GM21515 (cell line): ENCODE measurements around the gene PI4KA.
"Not testable (repeated sequence)": the region's sequence is repeated elsewhere in the genome, so short reads cannot be mapped to it uniquely, and the experiment has no call there.

Experiments
- ATAC-seq: cut with Tn5 transposase; IDR thresholded peaks from one replicate; pipeline ENCODE4 v1.9.1; 2021; ENCODE audit not compliant: unreplicated experiment

Gene PI4KA

GRCh38 chr22:20779014-20779817 is 79.4 kb downstream of the PI4KA start:
- ATAC-seq = no peak

DNA sequence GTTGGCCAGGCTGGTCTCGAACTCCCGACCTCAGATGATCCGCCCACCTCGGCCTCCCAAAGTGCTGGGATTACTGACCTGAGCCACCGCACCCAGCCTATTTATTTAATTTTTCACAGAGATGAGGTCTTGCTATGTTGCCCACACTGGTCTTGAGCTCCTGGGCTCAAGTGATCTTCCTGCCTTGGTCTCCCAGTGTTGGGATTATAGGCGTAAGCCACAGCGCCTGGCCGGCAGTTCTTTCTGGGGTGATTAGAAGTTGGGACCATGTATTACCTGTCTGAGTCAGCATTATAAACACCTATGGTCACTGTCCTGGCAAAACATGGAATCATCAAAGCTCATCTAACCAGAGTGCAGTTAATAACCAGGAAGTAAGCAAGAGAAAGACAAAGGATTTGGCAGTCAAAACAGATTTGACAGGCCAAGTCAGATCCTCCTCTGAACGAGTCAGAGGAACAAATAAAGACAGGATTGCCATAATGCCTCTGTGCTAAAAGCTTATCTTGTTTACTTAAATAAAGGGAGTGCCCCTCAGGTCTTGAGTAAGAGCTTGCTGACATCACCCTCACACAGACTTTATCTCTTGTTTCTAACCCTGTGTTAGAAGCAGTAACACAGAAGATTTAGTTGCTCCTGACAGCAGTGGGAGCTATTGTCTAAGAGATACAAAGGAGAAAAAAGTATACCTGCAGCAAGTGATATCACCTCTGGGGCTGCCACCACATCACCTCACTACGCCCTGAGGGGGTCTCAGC is 81.0 kb downstream of the PI4KA start:
- ATAC-seq = no peak

DNA sequence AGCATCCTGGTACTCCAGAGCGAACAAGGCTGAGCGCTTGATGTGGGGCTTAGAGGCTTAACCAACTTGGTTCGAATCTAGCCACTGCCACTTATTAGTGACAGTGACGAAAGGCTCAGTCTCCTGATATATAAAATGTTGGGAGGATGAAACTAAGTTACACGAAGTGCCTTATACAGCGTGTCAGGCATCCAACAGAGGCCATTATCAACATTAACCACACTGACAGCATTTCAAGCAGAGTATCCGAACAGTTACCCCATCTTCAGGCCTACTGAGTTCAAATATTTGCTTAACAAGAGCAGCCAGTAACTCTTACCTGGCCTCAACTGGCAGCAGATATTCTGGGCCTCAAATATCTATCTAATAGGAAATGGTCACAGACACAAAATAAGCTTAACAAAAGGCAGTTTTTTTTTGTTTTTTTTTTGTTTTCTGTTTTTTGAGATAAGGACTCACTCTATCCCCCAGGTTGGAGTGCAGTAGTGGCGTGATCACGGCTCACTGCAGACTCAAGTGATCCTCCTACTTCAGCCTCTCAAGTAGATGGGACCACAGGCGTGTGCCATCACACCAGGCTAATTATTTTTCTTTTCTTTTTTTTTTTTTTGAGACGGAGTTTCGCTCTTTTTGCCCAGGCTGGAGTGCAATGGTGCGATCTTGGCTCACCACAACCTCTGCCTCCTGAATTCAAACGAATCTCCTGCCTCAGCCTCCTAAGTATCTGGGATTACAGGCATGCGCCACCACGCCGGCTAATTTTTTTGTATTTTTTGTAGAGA is 81.8 kb downstream of the PI4KA start:
- no peak for ATAC-seq

GRCh38 chr22:20775342-20775895 is 83.2 kb downstream of the PI4KA start:
- ATAC-seq = no peak

- no peak for ATAC-seq
These were observed 83.7 kb downstream of the PI4KA start for GRCh38 chr22:20774882-20775281.

DNA sequence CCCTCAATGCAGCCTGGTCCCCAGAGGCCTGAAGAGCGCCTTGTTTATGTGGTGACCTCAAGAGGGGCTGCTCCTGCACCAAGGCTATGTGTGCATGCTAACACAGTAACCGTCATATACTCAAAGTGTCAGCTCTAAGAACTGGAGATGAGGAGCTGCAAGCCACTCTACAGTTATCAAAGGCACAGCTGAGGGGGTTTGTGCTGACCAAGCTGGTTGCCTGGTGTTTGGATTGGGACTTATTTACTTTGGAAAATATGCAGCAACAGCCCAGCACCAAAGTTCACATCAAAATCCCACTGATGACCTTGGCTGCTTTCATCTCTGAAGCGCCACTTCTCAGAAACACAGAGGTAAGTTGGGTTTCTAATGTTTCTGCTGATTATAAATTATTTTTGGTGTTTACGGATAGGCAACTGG is 84.8 kb downstream of the PI4KA start, which contains the start of gene SERPIND1:
Gene SERPIND1 (plus strand): TSS at position 321 of the 420 bp plus-strand sequence. CDS start 5,200 bp downstream, outside the sequence.
- no peak for ATAC-seq

- ATAC-seq = no peak
These were observed 86.5 kb downstream of the PI4KA start for GRCh38 chr22:20771918-20772625.

GRCh38 chr22:20769496-20769826 is 89.2 kb downstream of the PI4KA start:
- ATAC-seq = not testable (repeated sequence)

GRCh38 chr22:20766530-20766929 is 92.1 kb downstream of the PI4KA start:
- no peak for ATAC-seq

GRCh38 chr22:20765938-20766337 is 92.7 kb downstream of the PI4KA start:
- ATAC-seq = no peak

DNA sequence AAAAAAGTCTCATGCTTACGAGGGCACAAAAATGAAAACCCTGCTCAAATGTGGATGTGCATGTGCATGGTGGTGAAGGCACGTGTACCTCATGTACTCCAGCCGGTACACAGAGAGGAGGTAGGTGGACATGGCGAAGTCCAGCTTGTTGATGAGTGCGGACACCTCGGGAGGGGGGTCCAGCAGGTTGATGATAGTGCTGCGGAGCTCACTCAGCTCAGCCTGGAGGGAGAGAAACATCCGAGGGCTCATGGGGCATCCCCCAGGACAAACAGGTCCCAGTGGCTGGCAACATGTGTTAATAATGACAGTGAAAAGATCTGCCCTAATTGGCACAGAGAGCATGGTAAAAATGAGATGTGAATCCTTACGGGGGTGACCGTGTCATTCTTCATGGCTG is 93.9 kb downstream of the PI4KA start:
- ATAC-seq = no peak

DNA sequence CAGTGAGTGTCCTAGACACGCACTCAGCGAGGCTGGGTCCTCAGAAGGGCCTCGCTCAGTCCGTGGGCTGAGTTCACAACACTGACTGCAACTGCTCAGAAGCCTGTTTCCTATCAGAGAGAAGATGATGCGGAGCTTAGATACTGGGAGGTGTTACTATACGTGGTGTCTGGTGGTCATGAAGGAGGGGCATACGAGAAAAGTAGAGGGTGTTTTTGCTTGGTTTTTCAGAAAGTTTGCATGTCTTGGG is 94.2 kb downstream of the PI4KA start:
- no peak for ATAC-seq

- no peak for ATAC-seq
These were observed 94.8 kb downstream of the PI4KA start for GRCh38 chr22:20763630-20764470.

GRCh38 chr22:20762233-20762796 is 96.3 kb downstream of the PI4KA start:
- no peak for ATAC-seq

GRCh38 chr22:20761536-20761935 is 97.1 kb downstream of the PI4KA start:
- ATAC-seq = no peak

DNA sequence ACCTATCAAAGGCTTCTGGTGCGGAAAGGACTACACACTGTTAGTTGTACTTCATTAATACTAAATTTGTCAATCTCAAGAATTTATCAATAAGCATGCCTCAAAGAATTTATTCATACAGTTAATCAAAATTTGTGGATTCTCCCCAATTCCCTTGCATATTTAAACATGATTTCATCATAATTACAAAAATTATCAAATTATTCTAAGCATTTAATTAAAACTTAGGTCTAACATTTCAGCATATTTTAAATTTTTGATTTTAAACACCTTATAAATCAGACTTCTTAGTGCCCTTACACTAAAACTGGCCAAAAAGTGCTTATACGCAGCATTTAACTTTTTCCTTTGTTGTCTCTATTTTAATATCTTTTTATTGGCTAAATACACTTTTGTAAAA is 98.5 kb downstream of the PI4KA start:
- no peak for ATAC-seq

- no peak for ATAC-seq
These were observed 99.9 kb downstream of the PI4KA start for GRCh38 chr22:20758688-20759087.

GRCh38 chr22:20756846-20757245 is 101.8 kb downstream of the PI4KA start:
- no peak for ATAC-seq

- ATAC-seq = no peak
These were observed 105.7 kb downstream of the PI4KA start for GRCh38 chr22:20752873-20753272.
